Neuronal stem cell (in vitro differentiated cells): ENCODE data around the gene SYT1.

ENCODE experiments used
- DNase-seq: peaks from one replicate; pipeline ENCODE4 v3.0.0-alpha.2; 2013; ENCODE audit warnings: low spot score
- H2AFZ ChIP-seq: one replicate; pipeline ENCODE4 v1.6.1; 2013; ENCODE audit warnings: mild to moderate bottlenecking, low read length, inconsistent platforms
- H2AK5ac ChIP-seq: 2 replicates; pipeline ENCODE4 v1.6.1; 2013; ENCODE audit warnings: low read depth, mild to moderate bottlenecking, inconsistent platforms, low read length, moderate library complexity, mixed read lengths
- H2BK120ac ChIP-seq: 2 replicates; pipeline ENCODE4 v1.6.1; 2013; ENCODE audit warnings: low read depth, mild to moderate bottlenecking, inconsistent platforms, low read length, moderate library complexity, mixed read lengths
- H2BK12ac ChIP-seq: one replicate; pipeline ENCODE4 v1.6.1; 2013; ENCODE audit warnings: low read length, inconsistent platforms
- H2BK15ac ChIP-seq: 2 replicates; pipeline ENCODE4 v1.6.1; 2013; ENCODE audit warnings: mild to moderate bottlenecking, low read length, inconsistent platforms, mixed read lengths
- H2BK5ac ChIP-seq: one replicate; pipeline ENCODE4 v1.6.1; 2013; ENCODE audit warnings: inconsistent platforms, mild to moderate bottlenecking, low read length, moderate library complexity
- H3K14ac ChIP-seq: one replicate; pipeline ENCODE4 v1.6.1; 2013; ENCODE audit warnings: low read length, inconsistent platforms
- H3K18ac ChIP-seq: 2 replicates; pipeline ENCODE4 v1.6.1; 2013; ENCODE audit warnings: low read length, inconsistent platforms
- H3K23ac ChIP-seq: 2 replicates; pipeline ENCODE4 v1.6.1; 2013; ENCODE audit warnings: low read depth, mild to moderate bottlenecking, mixed read lengths, low read length, inconsistent platforms; ENCODE audit not compliant: poor library complexity
- H3K27ac ChIP-seq: replicated peaks from 3 replicates; pipeline ENCODE4 v1.5.1; 2013; ENCODE audit warnings: low read length, inconsistent platforms
- H3K27me3 ChIP-seq, 3 experiments: 2 replicates each; pipeline ENCODE4 v1.6.1; 2013; ENCODE audit warnings: low read length in 3 of 3, mild to moderate bottlenecking in 2 of 3, inconsistent platforms in 1 of 3, low read depth in 1 of 3, mixed read lengths in 1 of 3, moderate library complexity in 1 of 3; ENCODE audit not compliant: control insufficient read depth in 3 of 3, insufficient read depth in 3 of 3
- H3K36me3 ChIP-seq, 2 donors: replicated peaks in 1 of 2; 2 replicates each; pipeline ENCODE4 v1.6.1; 2013; ENCODE audit warnings: low read length in 2 of 2; ENCODE audit not compliant: control insufficient read depth in 2 of 2, insufficient read depth in 2 of 2
- H3K4ac ChIP-seq: 2 replicates; pipeline ENCODE4 v1.6.1; 2013; ENCODE audit warnings: inconsistent platforms, mild to moderate bottlenecking, low read length, moderate library complexity
- H3K4me1 ChIP-seq, 2 donors: 1 replicate in 1 of 2; 2 replicates in 1 of 2; pipeline ENCODE4 v1.6.1; 2013; ENCODE audit warnings: low read length in 2 of 2, low read depth in 1 of 2; ENCODE audit not compliant: control insufficient read depth in 2 of 2, insufficient read depth in 1 of 2
- H3K4me2 ChIP-seq: one replicate; pipeline ENCODE4 v1.6.1; 2013; ENCODE audit warnings: mild to moderate bottlenecking, low read length, inconsistent platforms; ENCODE audit not compliant: insufficient read depth, poor library complexity, severe bottlenecking
- H3K4me3 ChIP-seq, 2 donors: 2 replicates each; pipeline ENCODE4 v1.5.1; 2013; ENCODE audit warnings: low read length in 2 of 2, mild to moderate bottlenecking in 2 of 2, inconsistent platforms in 1 of 2, moderate library complexity in 1 of 2
- H3K79me1 ChIP-seq: one replicate; pipeline ENCODE4 v1.6.1; 2013; ENCODE audit warnings: low read depth, mild to moderate bottlenecking, inconsistent platforms, low read length, moderate library complexity
- H3K9ac ChIP-seq: one replicate; pipeline ENCODE4 v1.6.1; 2013; ENCODE audit warnings: mild to moderate bottlenecking, low read depth, low read length, inconsistent platforms; ENCODE audit not compliant: poor library complexity
- H3K9me3 ChIP-seq, 2 donors: replicated peaks in 1 of 2; 2 replicates each; pipeline versions ENCODE3 to v1.6.1; 2013; ENCODE audit warnings: low read length in 2 of 2, mild to moderate bottlenecking in 2 of 2, inconsistent platforms in 1 of 2, low read depth in 1 of 2, mixed read lengths in 1 of 2, moderate library complexity in 1 of 2; ENCODE audit not compliant: control insufficient read depth in 2 of 2, insufficient read depth in 1 of 2
- H4K8ac ChIP-seq: one replicate; pipeline ENCODE4 v1.6.1; 2013; ENCODE audit warnings: low read depth, mild to moderate bottlenecking, inconsistent platforms, low read length, moderate library complexity
- H4K91ac ChIP-seq: one replicate; pipeline ENCODE4 v1.6.1; 2013; ENCODE audit warnings: low read length, low read depth, mild to moderate bottlenecking, inconsistent platforms; ENCODE audit not compliant: poor library complexity
- WGBS, 2 donors: extraction: QIAGEN DNeasy Blood & Tissue Kit; methylation state at CpG; one replicate each; pipeline ENCODE4 v1.1.7; 2013; ENCODE audit warnings: missing lambda C conversion rate in 2 of 2, mixed read lengths in 1 of 2; ENCODE audit not compliant: insufficient read length in 2 of 2, insufficient replicate concordance in 1 of 2; ENCODE audit errors: extremely low coverage in 2 of 2; 5-methylcytosine and 5-hydroxymethylcytosine counted together

Gene SYT1

DNA sequence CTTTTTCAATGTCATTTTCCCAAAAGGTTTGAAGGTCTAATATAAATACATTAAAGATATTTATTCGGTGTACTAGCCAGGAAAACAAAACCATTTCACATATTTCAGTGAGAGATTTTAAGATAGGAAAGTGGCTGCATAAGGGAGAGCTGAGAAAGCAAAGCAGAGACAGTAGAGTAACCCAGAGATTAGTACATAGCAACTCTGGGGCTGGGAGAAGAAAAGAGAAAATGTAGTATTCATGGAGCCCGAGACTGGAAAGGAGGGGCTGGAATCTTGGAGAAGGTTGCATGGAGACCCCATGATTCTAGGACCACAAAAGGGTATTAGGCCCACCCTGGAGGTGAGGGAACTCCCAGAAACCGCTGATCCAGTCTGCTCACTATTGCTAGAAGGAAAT is 589.2 kb downstream of the SYT1 start:
- no CpG with 5 or more reads among the region's 3 CpGs for WGBS, 2 donors

DNA sequence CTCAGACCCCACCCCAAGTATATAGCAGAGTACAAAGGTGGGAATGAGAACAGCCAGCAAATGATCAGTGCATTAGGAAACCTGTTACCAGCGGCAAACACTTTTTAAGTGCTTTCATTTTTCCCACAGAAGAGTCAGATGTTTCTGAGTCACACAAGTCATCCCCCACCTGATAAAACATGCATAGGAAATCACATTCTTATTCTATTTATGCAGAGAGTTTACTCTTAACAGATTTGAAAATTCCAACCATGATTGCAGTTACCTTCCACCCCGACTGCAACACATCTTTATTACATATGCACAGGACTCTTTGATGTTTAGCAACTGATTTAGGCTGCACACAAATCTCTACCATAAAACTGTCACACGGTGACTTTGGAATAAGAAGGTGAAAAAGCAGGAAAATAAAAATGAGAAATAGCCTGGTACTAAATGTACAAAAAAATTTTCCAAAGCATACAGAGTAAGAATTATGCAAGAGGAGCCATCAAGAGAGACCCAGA is 589.8 kb downstream of the SYT1 start:
- DNase-seq = no peak
- Histone ChIP-seq H3K9me3 (no peaks in the 10 kb centered on the region), H4K8ac (no peak overlapping the region), H3K18ac (no peak overlapping the region), H2BK5ac (no peak overlapping the region), H3K14ac (no peak overlapping the region), H3K27me3 (no peaks in the 10 kb centered on the region), H4K91ac (no peak overlapping the region), H3K4me3 (no peak overlapping the region), H2BK15ac (no peak overlapping the region), H3K9ac (no peak overlapping the region), H2BK120ac (no peak overlapping the region), H2AFZ (no peak overlapping the region), H3K27ac (no peak overlapping the region), H3K4me2 (no peak overlapping the region), H3K79me1 (no peaks in the 10 kb centered on the region), H3K4me1 (peaks cover 0 to 2% of the 10 kb centered on the region in 2 donors), H2BK12ac (no peak overlapping the region), H3K4ac (no peak overlapping the region), H3K23ac (no peak overlapping the region), H2AK5ac (no peak overlapping the region), H3K36me3 (no peaks in the 10 kb centered on the region)
- no CpG with 5 or more reads among the region's 3 CpGs for WGBS, 2 donors

More for the DNA sequence above, 589.2 kb downstream of the SYT1 start:
- no peak overlapping the region for H4K91ac ChIP-seq
- H3K36me3 ChIP-seq = peaks cover 0 to 2% of the 10 kb centered on the region in 2 donors
- no peak overlapping the region for H3K4ac ChIP-seq
- no peak overlapping the region for H2BK12ac ChIP-seq
- no peak overlapping the region for H3K18ac ChIP-seq
- H3K14ac ChIP-seq = no peak overlapping the region
- DNase-seq = no peak
- no peak overlapping the region for H3K4me3 ChIP-seq
- H3K4me2 ChIP-seq = no peak overlapping the region
- H2BK120ac ChIP-seq = no peak overlapping the region
- no peaks in the 10 kb centered on the region for H3K9me3 ChIP-seq
- H3K4me1 ChIP-seq = peaks cover 0 to 2% of the 10 kb centered on the region in 2 donors
- H3K27ac ChIP-seq = no peak overlapping the region
- H3K27me3 ChIP-seq = no peaks in the 10 kb centered on the region
- H2AK5ac ChIP-seq = no peak overlapping the region
- no peaks in the 10 kb centered on the region for H3K79me1 ChIP-seq
- H3K9ac ChIP-seq = no peak overlapping the region
- H2BK15ac ChIP-seq = no peak overlapping the region
- no peak overlapping the region for H2AFZ ChIP-seq
- H4K8ac ChIP-seq = no peak overlapping the region
- no peak overlapping the region for H2BK5ac ChIP-seq
- H3K23ac ChIP-seq = no peak overlapping the region

DNA sequence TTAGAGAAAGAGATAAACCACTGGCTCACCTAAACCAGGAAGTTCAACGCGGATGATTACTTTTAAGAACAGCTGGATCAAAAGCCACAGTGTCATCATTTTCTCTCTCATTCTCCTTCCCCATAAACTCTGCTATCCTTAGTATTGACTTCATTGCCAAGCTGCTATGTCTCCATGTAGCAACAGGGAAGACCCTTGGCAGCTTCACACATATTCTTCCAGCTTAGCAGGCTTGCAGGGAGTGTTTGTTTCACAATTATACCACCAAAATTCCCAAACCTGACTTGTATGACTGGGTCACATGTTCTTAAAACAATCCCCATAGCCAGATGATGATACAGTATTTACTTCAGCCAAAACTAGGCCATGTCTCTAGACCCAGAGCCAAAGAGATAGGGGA is 590.7 kb downstream of the SYT1 start:
- no peak overlapping the region for H3K27ac ChIP-seq
- H2BK120ac ChIP-seq = no peak overlapping the region
- no peak overlapping the region for H3K9ac ChIP-seq
- no peak overlapping the region for H4K91ac ChIP-seq
- no peaks in the 10 kb centered on the region for H3K27me3 ChIP-seq
- WGBS, 2 donors = no CpG with 5 or more reads among the region's 2 CpGs
- H2BK5ac ChIP-seq = no peak overlapping the region
- no peak overlapping the region for H4K8ac ChIP-seq
- H3K14ac ChIP-seq = no peak overlapping the region
- H2BK15ac ChIP-seq = no peak overlapping the region
- no peak overlapping the region for H2AFZ ChIP-seq
- H3K23ac ChIP-seq = no peak overlapping the region
- peaks cover 0 to 2% of the 10 kb centered on the region in 2 donors for H3K4me1 ChIP-seq
- no peak overlapping the region for H3K4ac ChIP-seq
- no peak overlapping the region for H2BK12ac ChIP-seq
- no peaks in the 10 kb centered on the region for H3K79me1 ChIP-seq
- H3K4me3 ChIP-seq = no peak overlapping the region
- no peak overlapping the region for H3K18ac ChIP-seq
- no peaks in the 10 kb centered on the region for H3K9me3 ChIP-seq
- no peak for DNase-seq
- no peak overlapping the region for H3K4me2 ChIP-seq
- H3K36me3 ChIP-seq = no peaks in the 10 kb centered on the region
- H2AK5ac ChIP-seq = no peak overlapping the region

DNA sequence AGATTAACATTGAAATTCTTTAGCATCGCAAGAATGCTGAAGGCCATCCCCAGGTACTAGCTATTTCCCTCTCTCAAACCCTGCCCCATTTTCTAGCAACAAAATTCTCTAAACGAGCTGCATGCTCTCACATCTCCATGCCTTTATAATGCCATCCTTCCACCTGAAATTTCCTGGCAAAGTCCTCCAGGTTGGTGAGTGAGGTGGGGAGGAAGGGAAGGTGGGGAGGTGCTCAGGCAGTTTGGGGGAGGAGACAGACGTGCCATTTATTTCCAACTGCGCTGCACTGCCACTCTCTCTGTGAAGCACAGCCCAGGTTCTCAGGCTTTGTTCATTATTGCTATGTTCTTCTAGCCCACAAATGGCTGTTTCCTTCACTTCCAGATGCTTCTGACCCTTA is 617.7 kb downstream of the SYT1 start:
- Histone ChIP-seq H2BK15ac (no peak overlapping the region), H3K4me3 (no peak overlapping the region), H3K4me1 (peaks cover 0 to 3% of the 10 kb centered on the region in 2 donors), H2AK5ac (no peak overlapping the region), H3K27me3 (no peaks in the 10 kb centered on the region), H4K8ac (no peak overlapping the region), H2BK120ac (no peak overlapping the region), H3K14ac (no peak overlapping the region), H3K9me3 (no peaks in the 10 kb centered on the region), H3K23ac (no peak overlapping the region), H4K91ac (no peak overlapping the region), H3K27ac (no peak overlapping the region), H3K18ac (no peak overlapping the region), H2BK5ac (no peak overlapping the region), H2AFZ (no peak overlapping the region), H3K4ac (no peak overlapping the region), H2BK12ac (no peak overlapping the region), H3K79me1 (no peaks in the 10 kb centered on the region), H3K9ac (no peak overlapping the region), H3K4me2 (no peak overlapping the region), H3K36me3 (no peaks in the 10 kb centered on the region)
- no CpG with 5 or more reads among the region's 4 CpGs for WGBS, 2 donors
- no peak for DNase-seq
